HPDE6-E6E7 (cell line): ENCODE data around the gene COPS8.

Experiments
- DNase-seq: peaks from one replicate; pipeline ENCODE4 v3.0.0; 2011; ENCODE audit warnings: missing footprints; ENCODE audit errors: extremely low spot score

The COPS8 gene

GRCh38 chr2:237064203-237065070 lies 21.3 kb upstream of the COPS8 start:
- no peak for DNase-seq

GRCh38 chr2:237065071-237065377 lies 20.7 kb upstream of the COPS8 start:
- DNase-seq: no peak

GRCh38 chr2:237066396-237066795 lies 19.3 kb upstream of the COPS8 start:
- DNase-seq: no peak

GRCh38 chr2:237068005-237068576 lies 17.6 kb upstream of the COPS8 start:
- DNase-seq: no peak

- DNase-seq: no peak
Observed at GRCh38 chr2:237072067-237072931, 13.4 kb upstream of the COPS8 start.

GRCh38 chr2:237073552-237073951 lies 12.1 kb upstream of the COPS8 start:
- DNase-seq: no peak

GRCh38 chr2:237074211-237074993 lies 11.3 kb upstream of the COPS8 start:
- no peak for DNase-seq

GRCh38 chr2:237075749-237076599 lies 9.7 kb upstream of the COPS8 start:
- DNase-seq: no peak

- no peak for DNase-seq
Observed at GRCh38 chr2:237081596-237081995, 4.1 kb upstream of the COPS8 start.

GRCh38 chr2:237083026-237083425 lies 2.7 kb upstream of the COPS8 start:
- DNase-seq: no peak

- no peak for DNase-seq
Observed at GRCh38 chr2:237084444-237084843, 1.2 kb upstream of the COPS8 start.

- no peak for DNase-seq
Observed at GRCh38 chr2:237090906-237091305, 5.2 kb downstream of the COPS8 start.

GRCh38 chr2:237091779-237092436 lies 6.2 kb downstream of the COPS8 start:
- DNase-seq: no peak

GRCh38 chr2:237092506-237092905 lies 6.8 kb downstream of the COPS8 start:
- DNase-seq: no peak

- peak; percentile 40 for DNase-seq
Observed at GRCh38 chr2:237092920-237093781, 7.5 kb downstream of the COPS8 start.

GRCh38 chr2:237096201-237096600 lies 10.5 kb downstream of the COPS8 start:
- DNase-seq: no peak

- no peak for DNase-seq
Observed at GRCh38 chr2:237096911-237097310, 11.2 kb downstream of the COPS8 start.

- no peak for DNase-seq
Observed at GRCh38 chr2:237097326-237097910, 11.7 kb downstream of the COPS8 start.
